Hypothalamus (tissue), 51 donors: ENCODE measurements around the gene FGF18.
"Not testable (repeated sequence)": the region's sequence is repeated elsewhere in the genome, so short reads cannot be mapped to it uniquely, and the experiment has no call there.

ENCODE experiments used
- DNase-seq, 51 donors: peaks; one replicate each; lab custom pipeline; 2025; lab: John Stamatoyannopoulos, UW

FGF18 gene, protein sequence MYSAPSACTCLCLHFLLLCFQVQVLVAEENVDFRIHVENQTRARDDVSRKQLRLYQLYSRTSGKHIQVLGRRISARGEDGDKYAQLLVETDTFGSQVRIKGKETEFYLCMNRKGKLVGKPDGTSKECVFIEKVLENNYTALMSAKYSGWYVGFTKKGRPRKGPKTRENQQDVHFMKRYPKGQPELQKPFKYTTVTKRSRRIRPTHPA

DNA sequence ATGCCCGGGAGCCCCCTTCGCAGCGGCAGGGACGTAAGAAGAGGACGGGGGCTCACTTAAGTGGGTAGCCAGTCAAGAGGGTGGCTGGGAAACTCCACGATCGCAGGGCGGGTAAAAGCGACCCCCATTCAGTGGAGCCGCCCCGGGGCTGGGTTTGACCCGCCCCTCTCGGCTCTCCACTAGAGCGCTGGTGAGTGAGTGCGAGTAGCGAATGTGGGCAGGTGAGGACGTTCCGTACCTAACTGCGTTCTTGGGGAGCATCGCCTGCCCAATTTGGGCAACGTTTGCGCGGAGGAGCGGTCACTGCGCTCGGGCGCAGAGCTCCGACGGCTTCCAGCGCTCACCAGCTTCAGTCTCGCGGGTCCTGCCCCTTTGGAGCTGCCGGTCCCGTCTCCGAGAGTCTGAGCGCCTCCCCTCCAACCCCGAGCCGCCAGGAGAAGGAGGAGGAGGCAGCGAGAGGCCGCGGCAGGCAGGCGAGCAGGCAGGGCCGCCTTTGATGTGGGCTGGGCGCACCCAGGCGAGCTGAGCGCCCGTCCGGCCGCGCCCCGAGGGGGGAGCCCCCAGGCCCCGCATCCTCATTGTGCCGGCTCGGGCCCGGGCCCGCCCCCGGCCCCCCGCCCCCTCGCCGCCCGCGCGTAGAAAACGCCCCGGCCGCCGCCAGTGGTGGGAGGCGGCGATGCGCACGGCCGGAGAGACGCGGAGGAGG lies at the start of gene FGF18:
TSS of gene FGF18 (plus strand) at position 666 of the 706 bp plus-strand sequence. CDS start 553 bp downstream, outside the sequence.
- DNase-seq: peak in 3 of 51 donors; percentile 13 to 35 (median 22)

DNA sequence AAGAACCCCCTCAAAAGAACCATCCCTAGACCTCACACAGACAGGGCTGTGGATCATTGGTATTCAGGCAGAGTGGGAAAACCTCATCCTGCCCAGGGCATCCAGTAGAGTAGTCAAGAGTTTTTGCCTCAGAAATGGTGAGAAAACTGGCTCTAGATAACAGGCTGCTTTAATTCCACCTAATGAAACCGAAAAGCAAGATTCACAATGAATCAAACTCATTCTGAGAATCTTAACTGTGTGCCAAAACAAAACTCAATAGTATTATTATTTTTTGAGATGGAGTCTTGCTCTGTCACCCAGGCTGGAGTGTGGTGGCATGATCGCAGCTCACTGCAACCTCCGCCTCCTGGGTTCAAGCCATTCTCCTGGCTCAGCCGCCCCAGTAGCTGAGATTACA lies 49.5 kb upstream of the FGF18 start:
- DNase-seq: no peak

DNA sequence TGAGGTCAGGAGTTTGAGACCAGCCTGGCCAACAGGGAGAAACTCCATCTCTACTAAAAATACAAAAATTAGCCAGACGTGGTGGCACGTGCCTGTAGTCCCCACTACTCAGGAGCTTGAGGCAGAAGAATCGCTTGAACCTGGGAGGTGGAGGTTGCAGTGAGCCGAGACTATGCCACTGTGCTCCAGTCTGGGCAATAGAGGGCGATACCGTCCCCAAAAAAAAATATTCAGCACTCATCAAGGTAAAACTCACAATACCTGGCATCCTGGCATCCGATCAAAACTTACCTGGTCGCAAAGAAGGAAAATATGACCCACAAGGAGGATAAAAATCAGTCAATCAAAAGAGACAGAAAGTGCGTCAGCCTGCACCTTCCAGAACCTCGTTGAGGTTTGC lies 48.6 kb upstream of the FGF18 start:
- DNase-seq: not testable (repeated sequence)

DNA sequence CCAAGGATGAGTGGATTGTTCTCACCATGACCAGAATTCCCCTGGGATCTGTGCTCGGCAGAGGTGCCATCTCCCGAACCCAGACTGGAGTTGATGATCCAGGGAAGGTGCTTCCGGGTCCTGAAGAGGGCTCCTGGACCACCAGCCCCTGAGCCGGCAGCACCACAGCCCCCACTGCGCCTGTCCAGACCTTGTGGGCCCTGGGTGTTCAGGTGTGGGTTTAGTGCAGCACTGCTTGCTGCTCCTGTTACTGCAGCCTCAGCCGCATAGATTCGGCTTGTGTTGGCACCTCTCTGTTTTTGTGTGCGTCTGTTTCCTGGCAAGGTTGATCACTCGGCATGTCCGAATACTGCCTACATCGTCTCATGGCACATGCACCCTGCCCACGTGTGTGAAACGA lies 48.1 kb upstream of the FGF18 start:
- DNase-seq: no peak

- DNase-seq: no peak
These were observed 39.5 kb upstream of the FGF18 start for GRCh38 chr5:171379961-171380360.

- DNase-seq: not testable (repeated sequence)
These were observed 35.0 kb upstream of the FGF18 start for GRCh38 chr5:171384416-171384815.

DNA sequence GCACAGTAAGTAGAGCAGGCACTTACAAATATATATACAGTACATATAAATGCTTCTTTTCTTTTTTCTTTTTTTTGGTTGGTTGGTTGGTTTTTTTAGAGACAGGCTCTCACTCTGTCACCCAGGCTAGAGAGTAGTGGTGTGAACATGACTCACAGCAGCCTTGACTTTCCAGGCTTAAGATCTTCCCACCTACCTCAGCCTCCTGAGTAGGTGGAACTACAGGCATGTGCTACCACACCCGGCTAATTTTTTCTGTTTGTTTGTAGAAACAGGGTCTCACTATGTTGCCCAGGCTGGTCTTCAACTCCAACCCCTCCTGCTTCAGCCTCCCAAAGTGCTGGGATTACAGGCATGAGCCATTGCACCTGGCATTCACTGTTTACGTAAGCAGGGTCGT lies 34.4 kb upstream of the FGF18 start:
- DNase-seq: not testable (repeated sequence)

GRCh38 chr5:171386006-171386671 lies 33.3 kb upstream of the FGF18 start:
- peak in 1 of 51 donors; percentile 1 for DNase-seq

DNA sequence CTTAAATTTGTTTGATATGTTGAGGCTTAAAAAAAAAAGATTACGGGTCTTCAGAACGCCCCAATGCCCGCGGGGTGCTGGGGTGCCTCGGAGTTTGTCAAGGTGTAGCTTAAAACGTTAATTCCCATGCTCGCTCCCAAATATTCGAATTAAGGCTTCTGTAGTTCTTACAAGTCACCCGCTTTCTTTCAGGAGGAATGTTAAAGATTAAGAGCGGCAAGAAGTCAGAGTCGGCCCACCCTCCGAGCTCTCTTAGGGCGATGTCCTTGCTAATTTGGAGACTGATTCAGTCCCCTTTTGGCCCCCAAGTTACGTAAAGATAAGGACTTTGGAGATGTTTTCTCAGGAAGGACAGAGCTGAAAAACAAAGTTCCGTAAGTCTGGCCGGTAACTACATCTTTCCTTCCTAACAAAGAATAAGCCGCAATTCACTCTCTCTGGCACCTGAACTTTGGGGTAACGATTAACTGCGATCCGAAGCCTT lies 32.5 kb upstream of the FGF18 start:
- peak in 2 of 51 donors; percentile 24 to 51 for DNase-seq

- peak; percentile 69 to 97 (median 92) for DNase-seq
These were observed 32.0 kb upstream of the FGF18 start, which contains the start of gene NPM1 for GRCh38 chr5:171387345-171387969. NPM1 (plus strand) TSS chr5:171387849; CDS start chr5:171387949, 100 bp downstream.

GRCh38 chr5:171387970-171388815 lies 31.3 kb upstream of the FGF18 start:
- DNase-seq: peak; percentile 12 to 87 (median 67)

GRCh38 chr5:171388816-171389168 lies 30.7 kb upstream of the FGF18 start:
- DNase-seq: no peak

DNA sequence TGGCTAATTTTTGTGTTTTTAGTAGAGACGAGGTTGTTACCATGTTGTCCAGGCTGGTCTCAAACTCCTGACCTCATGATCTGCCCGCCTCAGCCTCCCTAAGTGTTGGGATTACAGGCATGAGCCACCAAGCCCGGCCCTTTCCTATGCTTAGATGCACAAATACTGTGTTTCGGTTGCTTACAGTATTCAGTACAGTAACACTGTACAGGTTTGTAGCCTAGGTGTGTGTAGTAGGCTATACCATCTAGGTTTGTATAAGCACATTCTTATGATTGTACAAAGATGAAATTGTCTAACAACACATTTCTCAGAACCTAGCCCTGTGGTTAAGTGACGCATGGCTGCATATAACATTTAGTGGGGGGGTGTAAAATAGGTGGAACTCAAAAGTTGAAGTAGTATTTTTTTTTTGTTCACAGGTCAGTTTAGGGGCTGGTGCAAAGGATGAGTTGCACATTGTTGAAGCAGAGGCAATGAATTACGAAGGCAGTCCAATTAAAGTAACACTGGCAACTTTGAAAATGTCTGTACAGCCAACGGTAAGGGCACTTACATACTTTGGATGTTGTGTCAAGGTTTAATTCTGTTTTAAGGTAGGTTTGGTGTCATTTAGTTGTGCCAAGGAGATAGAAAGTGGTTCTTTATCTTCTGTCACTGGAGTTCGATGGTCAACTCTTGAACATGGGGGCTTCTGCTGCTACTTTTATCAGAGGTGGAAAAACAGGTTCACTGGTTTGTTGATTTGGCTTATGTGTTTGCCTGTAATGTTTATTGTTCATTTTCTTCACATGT lies 28.4 kb upstream of the FGF18 start:
- no peak for DNase-seq

- DNase-seq: no peak
These were observed 27.4 kb upstream of the FGF18 start for GRCh38 chr5:171391996-171392577.

DNA sequence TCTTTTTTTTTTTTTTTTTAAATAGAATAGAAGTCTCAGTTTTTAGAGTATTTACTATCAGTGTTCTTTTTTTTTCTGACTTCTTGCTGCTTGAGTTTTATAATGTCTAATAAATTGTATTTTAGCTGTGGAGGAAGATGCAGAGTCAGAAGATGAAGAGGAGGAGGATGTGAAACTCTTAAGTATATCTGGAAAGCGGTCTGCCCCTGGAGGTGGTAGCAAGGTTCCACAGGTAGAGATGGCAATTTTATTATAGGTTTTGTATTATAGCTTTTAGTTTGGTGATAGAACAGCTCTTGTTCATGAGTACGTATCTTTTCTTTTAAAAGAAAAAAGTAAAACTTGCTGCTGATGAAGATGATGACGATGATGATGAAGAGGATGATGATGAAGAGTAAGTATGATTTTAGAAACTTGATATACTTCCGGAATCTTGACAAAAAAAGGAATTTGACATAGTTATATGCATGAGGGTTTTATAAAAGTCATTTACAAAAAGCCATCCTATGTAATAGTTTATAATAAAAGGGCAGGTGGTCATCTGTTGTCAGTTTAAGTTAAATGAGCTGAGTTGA lies 26.8 kb upstream of the FGF18 start:
- no peak for DNase-seq

GRCh38 chr5:171395042-171395441 lies 24.4 kb upstream of the FGF18 start:
- no peak for DNase-seq

GRCh38 chr5:171396583-171396982 lies 22.9 kb upstream of the FGF18 start:
- not testable (repeated sequence) for DNase-seq

GRCh38 chr5:171397190-171397589 lies 22.3 kb upstream of the FGF18 start:
- DNase-seq: no peak

- DNase-seq: no peak
These were observed 21.8 kb upstream of the FGF18 start for GRCh38 chr5:171397599-171397998.
